AG04450 (cell line): ENCODE measurements around the gene SUCLG2. TPM values are rescaled to one million over a fixed set of nuclear protein-coding genes. Genes with fewer than 3 reads are reported as not detected.

Experiments used
- CTCF ChIA-PET: fragments of 300-600, 350-600 bp; formaldehyde crosslinking; extraction: SDS; loops from one replicate; lab custom pipeline; 2022; ENCODE audit warnings: antibody characterized with exemption, inconsistent platforms; lab: Charles Lee
- POLR2A ChIA-PET: fragments of 350-600 bp; formaldehyde crosslinking; extraction: SDS; loops from one replicate; lab custom pipeline; 2021; ENCODE audit warnings: antibody characterized with exemption, inconsistent platforms; lab: Yijun Ruan, JAX
- DNase-seq: peaks from one replicate; pipeline ENCODE4 v3.0.0-alpha.2; 2011; ENCODE audit warnings: low read depth, low spot score
- H3K27ac ChIP-seq: one replicate; pipeline ENCODE4 v1.5.1; 2012; ENCODE audit warnings: low read depth, low read length, control low read depth
- H3K27me3 ChIP-seq: one replicate; pipeline ENCODE4 v1.6.0; 2012; ENCODE audit warnings: low read length; ENCODE audit not compliant: control insufficient read depth, insufficient read depth
- H3K4me3 ChIP-seq: 2 replicates; pipeline ENCODE4 v1.5.1; 2011; ENCODE audit warnings: mild to moderate bottlenecking, low read depth, low read length, control low read depth
- H3K9me3 ChIP-seq: 2 replicates; pipeline ENCODE4 v1.5.1; 2012; ENCODE audit warnings: low read length; ENCODE audit not compliant: control insufficient read depth, insufficient read depth
- CTCF ChIP-seq: IDR thresholded peaks from 2 replicates; pipeline ENCODE4 v1.5.1; 2011; ENCODE audit warnings: low read depth, low read length, control low read depth, inconsistent platforms
- polyA plus RNA-seq: library from polyadenylated mRNA; depleted of rRNA; stranded (reverse); fragments of >200 nt; gene quantifications from 2 replicates; pipeline ENCODE4 v1.2.3, GENCODE V29; 2011

The SUCLG2 gene
- polyA plus RNA-seq, 1 experiment: 54.2 TPM

GRCh38 chr3:67641451-67641850, 13.0 kb downstream of the SUCLG2 start:
- no peaks in the 10 kb centered on the region for H3K27me3 ChIP-seq
- DNase-seq: no peak
- H3K27ac ChIP-seq: no peak overlapping the region
- no peaks in the 10 kb centered on the region for H3K9me3 ChIP-seq
- TF ChIP-seq CTCF: no peak
- no peak overlapping the region for H3K4me3 ChIP-seq
- ChIA-PET CTCF (no interaction called here), POLR2A (no interaction called here)

GRCh38 chr3:67640023-67640660, 14.3 kb downstream of the SUCLG2 start:
- POLR2A ChIA-PET: no interaction called here
- Histone ChIP-seq H3K27ac (no peak overlapping the region), H3K27me3 (no peaks in the 10 kb centered on the region), H3K4me3 (no peak overlapping the region), H3K9me3 (no peaks in the 10 kb centered on the region)
- CTCF ChIA-PET: no interaction called here
- DNase-seq: no peak
- TF ChIP-seq CTCF: no peak

- TF ChIP-seq CTCF: no peak
- ChIA-PET CTCF (no interaction called here), POLR2A (interaction anchor here (0.7 kb wide), 1 partner anchor 10 kb away, joined by 3 read pairs; no protein-coding TSS in a partner anchor)
- DNase-seq: no peak
- no peaks in the 10 kb centered on the region for H3K9me3 ChIP-seq
- no peaks in the 10 kb centered on the region for H3K27me3 ChIP-seq
- no peak overlapping the region for H3K27ac ChIP-seq
- H3K4me3 ChIP-seq: no peak overlapping the region
These were observed 17.0 kb downstream of the SUCLG2 start for GRCh38 chr3:67637255-67637900.

- POLR2A ChIA-PET: interaction anchor here (2.2 kb wide), 1 partner anchor 13 kb away, joined by 15 read pairs; no protein-coding TSS in a partner anchor
- no peak for DNase-seq
- no peak overlapping the region for H3K4me3 ChIP-seq
These were observed 18.6 kb downstream of the SUCLG2 start for GRCh38 chr3:67635806-67636205.

More at GRCh38 chr3:67635806-67636205, 18.6 kb downstream of the SUCLG2 start:
- Histone ChIP-seq H3K9me3 (no peaks in the 10 kb centered on the region), H3K27ac (peak overlapping the region; percentile 72), H3K27me3 (no peaks in the 10 kb centered on the region)
- no peak for TF ChIP-seq CTCF
- CTCF ChIA-PET: interaction anchor here (0.5 to 0.9 kb wide), 2 partner anchors 14 to 32 kb away, joined by 3 read pairs; no protein-coding TSS in a partner anchor
